Activated naive CD4-positive, alpha-beta T cell treated with anti-CD3 and anti-CD28 coated beads, Interleukin-2, amount 50 U/mL, for 16 hours (primary cell): ENCODE data around the gene SSC5D.

Experiments used
- DNase-seq: peaks from one replicate; pipeline ENCODE4 v3.0.0-alpha.2; 2020

Gene SSC5D

DNA sequence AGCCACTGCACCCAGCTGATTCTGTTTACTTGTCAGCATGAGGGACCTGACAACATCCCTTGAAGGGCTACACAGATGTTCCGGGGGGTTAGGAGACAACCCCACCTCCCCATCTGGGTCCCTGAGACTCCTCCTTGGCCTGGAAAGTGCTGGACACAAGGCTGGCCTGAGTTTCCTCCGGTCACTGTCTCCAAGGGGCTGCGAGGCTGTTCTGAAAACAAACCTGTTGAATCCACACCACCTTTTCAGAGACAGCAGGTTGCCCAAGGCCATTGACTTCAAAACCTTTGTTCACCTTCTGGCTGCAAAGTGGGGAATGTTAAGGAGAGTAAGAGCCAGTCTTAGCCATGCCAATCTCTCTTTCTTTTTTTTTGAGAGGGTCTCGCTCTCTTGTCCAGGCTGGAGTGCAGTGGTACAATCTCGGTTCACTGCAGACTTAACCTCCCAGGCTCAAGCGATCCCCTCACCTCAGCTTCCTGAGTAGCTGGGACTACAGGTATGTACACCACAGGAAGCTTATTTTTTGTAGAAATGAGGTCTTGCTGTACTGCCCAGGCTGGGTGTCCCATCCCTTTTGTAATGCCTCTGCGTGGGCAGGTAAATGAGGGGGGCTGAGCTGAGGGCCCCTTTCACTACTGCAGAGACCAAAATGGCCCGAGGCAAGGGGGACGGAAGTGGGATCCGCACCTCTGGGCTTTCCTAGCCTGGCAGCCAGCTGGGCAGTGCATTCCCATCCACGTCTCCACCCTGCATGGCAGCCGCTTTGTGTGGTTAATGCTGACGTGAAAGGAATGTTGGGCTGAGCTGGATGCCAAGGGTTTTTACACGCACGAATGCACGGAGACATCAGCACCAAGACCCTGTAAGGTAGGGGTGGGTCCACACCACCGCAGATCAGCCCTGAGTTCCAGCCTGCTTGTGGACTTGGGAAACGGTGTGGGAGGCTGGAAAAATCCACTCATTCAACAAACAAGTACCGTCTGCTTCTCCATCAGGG is 13.7 kb upstream of the SSC5D start:
- DNase-seq, result no peak

DNA sequence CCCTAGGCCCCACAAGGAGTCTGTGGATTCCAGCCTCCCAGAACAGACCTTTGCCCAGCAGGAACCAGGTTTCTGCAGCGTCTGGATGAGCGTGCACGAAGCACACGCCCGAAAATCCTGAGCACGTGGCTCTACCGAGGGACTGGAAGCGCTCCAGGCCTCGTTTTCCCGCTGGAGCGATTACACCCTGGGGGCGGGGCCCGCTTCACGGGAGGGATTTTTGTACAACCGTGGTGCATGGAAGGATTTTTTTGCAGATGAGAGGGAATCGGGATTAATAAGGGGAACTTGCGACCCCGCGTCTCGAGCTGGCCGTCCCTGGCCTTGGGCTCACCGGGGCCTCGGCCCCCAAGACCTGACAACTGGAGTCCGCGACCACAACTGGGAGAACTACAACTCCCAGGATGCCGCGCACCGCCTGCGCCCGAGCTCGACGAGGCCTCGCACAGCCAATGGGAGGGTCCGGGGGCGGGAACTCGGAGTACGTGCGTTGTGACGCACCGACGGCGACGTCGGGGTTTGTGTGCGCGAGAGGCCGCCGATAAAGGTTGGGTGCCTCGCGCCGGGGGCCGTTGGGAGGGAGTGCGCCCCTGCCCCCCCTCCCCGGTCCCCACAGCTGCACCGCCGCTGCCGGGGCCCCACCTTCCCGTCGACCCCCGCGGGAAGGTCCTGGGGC is 12.0 kb upstream of the SSC5D start, which contains the start of gene ZNF628:
Gene ZNF628 (plus strand): TSS at position 518 of the 676 bp plus-strand sequence. CDS start 3,294 bp downstream, outside the sequence.
- DNase-seq, result peak; percentile 99

DNA sequence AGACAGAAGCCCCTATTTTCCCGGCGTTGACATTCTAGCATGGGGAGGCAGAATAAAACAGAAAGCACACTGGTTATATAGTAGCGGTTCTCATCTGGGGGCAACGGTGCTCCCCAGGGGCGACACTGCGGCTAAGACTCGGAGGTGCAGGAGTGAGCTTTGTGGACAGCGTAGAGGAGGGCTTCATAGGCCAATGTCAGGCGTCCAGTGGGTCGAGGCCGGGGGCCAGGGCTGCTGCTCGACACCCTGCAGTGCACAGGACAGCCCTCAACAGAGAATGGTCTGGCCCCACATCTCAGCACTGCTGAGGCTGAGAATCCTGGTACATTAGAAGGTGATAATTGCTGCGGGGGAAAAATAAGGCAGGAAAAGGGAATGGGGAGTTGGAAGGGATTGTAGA is 10.3 kb upstream of the SSC5D start:
- no peak for DNase-seq

DNA sequence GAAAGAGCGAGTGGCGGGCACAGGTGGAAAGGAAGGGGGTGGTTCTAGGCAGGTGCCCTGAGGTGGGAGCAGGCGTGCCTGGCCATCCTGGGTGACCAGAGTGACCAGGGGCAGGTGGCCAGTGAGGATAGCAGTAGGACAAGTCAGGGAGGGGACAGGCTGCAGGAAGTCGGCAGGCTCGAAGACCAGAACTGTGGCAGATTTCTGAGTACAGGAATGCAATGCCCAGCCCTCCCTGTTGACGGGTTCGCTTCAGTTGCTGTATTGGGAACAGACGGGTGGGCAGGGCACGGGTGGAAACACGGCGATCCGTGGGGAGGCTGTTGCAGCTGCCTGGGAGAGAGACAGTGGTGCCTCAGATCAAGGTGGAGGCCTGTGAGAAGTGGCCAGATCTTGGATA is 9.9 kb upstream of the SSC5D start:
- no peak for DNase-seq

DNA sequence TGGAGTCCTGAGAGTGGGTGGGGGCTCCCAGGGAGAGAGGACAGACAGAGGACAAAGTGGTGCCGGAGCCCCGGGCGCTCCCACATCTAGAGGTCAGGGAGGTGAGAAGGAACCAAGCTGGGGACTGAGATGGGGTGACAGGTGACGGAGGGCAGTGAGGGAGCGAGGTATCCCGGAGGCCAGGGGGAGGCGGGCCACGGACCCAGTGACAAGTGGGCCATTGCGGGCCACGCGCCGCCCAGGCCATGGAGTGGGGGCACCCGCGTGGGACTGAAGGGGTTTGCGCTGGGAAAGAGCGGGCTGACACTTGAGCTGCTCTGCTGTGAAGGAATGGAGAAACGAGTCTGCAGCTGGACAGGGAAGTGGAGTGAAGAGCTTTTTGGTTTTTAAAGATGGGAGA is 9.2 kb upstream of the SSC5D start:
- DNase-seq, result no peak

DNA sequence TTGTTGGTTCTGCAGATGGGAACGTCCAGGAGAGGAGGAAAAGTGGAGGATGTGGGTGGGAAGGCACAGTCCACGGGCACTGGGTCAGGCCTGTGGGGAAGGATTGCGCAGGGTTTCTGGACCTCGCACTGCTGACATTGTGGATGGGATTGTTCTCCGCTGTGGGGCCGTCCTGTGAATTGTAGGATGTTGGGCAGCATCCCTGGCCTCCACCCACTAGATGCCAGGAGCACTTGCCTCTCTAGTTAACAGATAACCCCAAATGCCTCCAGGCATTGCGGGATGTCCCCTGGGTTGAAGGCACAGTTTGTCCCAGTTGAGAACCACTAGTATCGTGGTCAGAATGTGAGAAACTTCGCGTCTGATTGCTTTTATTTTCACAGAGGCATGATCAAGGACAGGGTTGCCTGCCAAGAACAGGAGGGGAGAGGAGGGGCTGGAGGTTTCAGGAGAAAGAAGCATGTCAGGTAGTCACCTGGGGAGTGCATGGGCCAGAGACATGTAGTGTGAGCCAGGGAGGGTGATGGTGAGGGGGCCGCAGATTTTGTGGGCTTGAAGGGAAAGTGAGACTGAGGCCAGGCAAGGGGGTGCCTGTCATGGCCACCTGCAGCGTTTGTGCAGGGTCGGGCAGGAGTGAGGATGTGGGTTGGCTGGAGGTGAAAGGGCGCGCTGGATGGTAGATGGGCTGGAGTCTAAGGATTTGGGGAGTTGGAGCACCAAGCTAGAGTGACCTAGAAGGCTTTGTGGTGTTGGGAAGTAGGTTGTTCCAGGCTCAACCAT is 8.6 kb upstream of the SSC5D start:
- DNase-seq, result no peak

DNA sequence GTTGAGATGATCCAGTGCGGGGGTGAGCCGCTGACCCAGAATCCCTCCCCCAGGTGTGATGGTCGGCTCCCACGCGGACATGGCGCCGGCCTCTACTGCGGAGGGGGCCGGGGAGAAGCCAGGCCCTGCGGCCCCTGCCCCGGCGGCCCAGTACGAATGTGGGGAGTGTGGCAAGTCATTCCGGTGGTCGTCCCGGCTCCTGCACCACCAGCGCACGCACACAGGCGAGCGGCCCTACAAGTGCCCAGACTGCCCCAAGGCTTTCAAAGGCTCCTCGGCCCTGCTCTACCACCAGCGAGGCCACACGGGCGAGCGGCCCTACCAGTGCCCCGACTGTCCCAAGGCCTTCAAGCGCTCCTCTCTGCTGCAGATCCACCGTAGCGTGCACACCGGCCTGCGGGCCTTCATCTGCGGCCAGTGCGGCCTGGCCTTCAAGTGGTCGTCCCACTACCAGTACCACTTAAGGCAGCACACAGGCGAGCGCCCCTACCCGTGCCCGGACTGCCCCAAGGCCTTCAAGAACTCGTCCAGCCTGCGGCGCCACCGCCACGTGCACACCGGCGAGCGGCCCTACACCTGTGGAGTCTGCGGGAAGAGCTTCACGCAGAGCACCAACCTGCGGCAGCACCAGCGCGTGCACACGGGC is 7.0 kb upstream of the SSC5D start:
- no peak for DNase-seq

DNA sequence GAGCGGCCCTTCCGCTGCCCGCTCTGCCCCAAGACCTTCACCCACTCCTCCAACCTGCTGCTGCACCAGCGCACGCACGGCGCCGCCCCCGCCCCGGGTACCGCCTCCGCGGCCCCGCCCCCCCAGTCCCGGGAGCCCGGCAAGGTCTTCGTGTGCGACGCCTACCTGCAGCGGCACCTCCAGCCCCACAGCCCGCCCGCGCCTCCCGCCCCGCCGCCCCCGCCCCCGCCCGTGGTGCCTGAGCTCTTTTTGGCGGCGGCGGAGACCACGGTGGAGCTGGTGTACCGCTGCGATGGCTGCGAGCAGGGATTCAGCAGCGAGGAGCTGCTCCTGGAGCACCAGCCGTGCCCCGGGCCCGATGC is 6.5 kb upstream of the SSC5D start:
- no peak for DNase-seq

DNA sequence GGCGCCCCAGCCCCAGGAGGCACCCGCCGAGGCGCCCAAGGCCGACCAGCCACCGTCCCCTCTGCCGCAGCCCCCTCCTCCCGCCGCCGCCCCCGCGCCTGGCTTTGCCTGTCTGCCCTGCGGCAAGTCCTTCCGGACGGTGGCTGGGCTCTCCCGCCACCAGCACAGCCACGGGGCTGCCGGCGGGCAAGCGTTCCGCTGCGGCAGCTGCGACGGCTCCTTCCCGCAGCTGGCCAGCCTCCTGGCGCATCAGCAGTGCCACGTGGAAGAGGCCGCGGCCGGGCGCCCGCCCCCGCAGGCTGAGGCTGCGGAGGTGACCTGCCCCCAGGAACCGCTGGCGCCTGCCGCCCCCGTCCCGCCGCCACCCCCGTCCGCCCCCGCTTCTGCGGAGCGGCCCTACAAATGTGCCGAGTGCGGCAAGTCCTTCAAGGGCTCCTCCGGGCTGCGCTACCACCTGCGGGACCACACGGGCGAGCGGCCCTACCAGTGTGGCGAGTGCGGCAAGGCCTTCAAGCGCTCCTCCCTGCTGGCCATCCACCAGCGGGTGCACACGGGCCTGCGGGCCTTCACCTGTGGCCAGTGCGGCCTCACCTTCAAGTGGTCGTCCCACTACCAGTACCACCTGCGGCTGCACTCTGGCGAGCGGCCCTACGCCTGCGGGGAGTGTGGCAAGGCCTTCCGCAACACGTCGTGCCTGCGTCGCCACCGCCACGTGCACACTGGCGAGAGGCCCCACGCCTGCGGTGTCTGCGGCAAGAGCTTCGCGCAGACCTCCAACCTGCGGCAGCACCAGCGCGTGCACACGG is 5.9 kb upstream of the SSC5D start:
- DNase-seq, result no peak

DNA sequence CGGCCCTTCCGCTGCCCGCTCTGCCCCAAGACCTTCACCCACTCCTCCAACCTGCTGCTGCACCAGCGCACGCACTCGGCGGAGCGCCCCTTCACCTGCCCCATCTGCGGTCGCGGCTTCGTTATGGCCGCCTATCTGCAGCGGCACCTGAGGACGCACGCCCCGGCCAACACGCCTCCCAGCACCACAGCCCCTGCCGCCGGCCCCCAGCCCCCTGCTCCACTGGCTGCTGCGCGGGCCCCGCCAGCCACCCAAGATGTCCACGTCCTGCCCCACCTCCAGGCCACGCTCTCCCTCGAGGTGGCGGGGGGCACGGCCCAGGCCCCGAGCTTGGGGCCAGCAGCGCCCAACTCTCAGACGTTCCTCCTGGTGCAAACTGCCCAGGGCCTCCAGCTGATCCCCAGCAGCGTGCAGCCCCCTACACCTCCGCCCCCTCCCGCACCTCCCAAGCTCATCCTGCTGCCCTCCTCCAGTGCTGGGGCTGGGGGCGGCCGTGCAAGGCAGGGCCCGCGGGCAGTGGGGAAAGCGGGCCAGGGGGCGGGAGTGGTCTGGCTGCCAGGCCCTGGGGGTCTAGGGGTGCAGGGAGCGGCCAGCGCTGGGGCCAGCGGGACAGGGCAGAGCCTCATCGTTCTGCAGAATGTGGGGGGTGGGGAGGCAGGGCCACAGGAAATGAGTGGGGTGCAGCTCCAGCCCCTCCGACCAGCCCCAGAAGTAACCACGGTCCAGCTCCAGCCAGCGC is 5.1 kb upstream of the SSC5D start:
- DNase-seq, result no peak

DNA sequence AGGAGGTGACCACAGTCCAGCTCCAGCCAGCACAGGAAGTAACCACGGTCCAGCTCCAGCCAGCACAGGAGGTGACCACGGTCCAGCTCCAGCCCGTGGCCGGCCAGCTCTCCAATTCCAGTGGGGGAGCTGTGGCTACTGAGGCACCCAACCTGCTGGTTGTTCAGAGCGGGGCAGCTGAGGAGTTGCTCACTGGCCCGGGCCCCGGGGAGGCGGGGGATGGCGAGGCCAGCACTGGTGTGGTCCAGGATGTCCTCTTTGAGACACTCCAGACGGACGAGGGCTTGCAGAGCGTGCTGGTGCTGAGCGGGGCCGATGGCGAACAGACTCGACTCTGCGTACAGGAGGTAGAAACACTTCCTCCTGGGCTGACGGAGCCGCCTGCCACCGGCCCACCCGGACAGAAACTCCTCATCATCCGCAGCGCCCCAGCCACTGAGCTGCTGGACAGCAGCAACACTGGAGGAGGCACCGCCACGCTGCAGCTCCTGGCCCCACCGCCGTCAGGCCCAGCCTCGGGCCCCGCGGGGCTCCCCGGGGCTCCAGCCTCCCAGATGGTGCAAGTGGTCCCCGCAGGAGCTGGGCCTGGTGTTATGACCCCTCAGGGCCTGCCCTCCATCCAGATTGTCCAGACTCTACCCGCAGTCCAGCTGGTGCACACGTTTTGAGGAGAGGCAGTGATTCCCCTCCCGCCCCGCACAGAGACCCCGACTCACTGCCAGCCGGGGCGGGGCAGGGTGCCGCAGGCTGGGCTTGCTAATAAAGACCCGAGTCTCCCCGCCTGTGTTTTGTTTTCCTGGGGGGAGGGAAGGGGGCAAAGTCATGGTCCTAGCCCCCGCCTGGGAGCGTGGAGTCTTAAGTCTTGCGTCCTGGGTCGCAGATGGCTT is 4.3 kb upstream of the SSC5D start:
- DNase-seq, result no peak

DNA sequence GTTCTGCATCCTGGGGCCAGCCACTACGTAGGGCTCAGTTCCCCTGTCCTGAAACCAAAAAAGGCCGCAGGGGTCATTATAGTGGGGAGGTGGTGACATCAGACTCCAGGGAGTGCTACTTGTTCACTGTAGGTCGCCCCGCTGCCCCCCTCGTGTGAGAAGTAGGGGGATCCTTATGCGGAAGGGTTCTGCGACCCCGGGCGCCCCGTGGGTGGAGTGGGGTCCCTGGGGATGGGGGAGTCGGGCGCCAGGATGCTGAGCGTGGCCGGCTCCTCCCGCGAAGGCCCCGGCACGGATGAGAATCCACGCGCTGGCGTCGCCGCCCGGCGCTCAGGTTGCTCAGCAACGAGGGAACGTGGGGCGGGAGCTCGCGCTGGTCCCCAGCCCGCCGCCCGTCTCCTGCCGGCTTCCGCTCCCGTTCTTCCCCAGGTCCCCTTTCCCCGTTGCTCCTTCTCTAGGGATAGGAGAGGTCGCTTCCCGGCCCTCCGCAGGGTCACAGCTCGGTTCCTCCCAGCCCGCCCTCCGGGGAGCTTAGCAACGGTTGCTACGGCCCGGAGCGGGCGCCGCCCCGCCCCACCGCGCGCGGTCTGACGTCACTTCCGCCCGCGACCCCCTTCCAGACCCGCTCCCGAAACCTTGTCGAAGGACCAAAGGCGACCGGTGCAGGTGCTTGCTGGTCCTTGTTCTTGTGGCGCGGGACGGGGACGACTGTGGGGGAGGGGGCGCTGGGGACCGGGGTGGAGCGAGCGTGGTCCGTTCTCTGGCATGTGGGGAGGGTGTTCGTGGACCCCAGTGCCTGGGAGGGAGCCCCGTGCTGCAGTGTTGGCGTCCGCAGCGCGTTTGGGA is 3.4 kb upstream of the SSC5D start, which contains the start of gene NAT14:
Gene NAT14 (plus strand): TSS at position 596 of the 846 bp plus-strand sequence. CDS start 521 bp downstream, outside the sequence.
- DNase-seq, result peak; percentile 65

DNA sequence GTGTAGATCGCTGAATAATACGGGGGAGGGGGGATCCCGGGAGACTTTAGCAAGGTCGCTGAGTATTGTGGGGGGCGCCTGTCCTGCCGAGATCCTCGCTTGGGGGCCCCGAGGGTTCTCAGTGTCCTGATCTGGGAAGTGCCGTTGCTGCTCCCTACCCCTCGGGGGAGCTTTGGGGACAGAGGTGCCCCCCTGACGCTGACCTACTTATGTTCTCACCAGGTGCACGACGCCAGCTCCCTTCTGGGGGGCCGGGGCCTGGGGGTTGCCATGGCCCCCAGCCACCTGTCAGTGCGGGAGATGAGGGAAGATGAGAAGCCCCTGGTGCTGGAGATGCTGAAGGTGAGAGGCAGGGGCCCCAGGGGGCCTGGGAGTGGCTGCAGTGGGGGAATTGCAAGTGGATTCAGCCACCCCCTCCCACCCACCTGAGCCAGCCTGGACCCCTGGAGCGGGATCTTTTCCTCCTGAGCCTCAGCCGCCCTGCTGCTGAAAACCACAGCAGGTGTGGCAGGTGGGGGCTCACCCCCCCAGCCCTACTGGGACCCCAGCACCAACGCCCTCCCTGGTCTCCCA is 2.7 kb upstream of the SSC5D start:
- no peak for DNase-seq

DNA sequence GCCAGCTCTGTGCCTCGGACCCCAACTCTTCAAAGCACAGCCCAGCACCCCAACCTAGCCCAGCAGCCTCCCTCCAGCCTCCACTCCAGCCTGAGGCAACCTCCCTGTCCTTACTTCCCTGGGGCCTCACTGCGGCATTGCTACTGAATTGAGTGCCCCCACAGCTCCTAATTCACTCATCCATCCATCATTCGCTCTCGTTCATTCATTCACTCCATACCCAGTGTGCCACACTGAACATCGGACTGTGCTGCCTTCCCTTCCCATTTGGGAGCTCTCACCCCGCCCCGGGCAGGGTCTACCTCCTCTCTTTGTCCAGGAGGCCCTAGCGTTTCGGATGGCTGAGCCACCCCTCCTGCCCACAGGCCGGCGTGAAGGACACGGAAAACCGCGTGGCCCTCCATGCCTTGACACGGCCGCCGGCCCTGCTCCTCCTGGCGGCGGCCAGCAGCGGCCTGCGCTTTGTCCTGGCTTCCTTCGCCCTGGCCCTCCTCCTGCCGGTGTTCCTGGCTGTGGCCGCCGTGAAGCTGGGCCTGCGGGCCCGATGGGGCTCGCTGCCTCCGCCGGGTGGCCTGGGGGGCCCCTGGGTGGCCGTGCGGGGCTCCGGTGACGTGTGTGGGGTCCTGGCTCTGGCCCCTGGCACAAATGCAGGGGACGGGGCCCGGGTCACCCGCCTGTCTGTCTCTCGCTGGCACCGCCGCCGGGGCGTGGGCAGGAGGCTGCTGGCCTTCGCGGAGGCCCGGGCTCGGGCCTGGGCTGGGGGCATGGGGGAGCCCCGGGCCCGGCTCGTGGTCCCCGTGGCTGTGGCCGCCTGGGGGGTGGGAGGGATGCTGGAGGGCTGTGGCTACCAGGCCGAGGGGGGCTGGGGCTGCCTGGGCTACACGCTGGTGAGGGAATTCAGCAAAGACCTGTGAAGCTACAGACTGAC is 1.9 kb upstream of the SSC5D start:
- no peak for DNase-seq

DNA sequence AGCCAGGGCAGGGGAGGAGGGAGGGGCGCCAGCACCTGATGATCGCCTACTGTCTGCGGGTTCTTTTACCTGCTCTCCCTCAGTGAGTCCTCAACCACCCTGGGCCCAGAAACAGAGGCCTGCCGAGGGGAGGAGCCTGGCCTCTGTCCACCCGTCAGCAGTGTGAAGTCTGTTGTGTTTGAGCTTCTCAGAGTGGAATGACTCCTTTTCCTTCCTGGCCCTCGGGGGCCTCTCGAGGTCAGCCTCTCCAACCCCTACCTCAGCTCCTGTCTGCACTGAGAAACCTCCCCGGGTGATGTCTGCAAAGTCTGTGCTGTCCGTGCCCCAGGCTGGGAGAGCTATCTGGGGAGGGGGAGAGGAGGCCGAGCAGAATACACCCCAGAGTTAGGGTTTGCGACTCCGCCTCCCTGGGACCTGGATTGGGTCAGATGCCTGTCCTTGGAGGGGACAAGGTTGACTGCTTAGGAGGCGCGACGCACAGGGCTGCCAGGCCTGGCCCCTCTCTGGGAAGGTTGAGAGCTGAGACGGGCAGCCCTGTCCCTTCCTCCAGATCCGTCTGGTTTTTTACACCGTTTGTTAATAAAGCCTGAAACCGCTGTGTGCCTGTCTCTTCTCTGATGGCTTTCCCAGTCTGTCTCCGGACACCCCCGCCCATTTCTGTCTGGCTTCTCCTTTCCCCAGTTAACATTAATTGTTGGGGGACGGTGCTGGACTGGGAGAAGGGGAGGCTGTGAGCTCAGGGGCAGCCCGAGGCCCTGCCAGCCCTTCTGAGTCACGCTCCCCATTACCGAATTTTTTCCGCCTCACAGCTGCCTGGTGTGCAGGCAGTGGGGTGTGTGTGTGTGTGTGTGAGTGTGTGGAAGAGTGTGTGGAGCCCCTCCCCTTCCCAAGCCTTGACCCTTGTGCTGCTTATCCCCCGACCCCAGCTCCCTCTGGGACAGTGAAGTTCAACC is 989 bp upstream of the SSC5D start:
- DNase-seq, result peak; percentile 43
